ENCODE results near the gene TCF25.

GRCh38 chr16:89949756-89950155 is 76.4 kb downstream of the TCF25 start:
- TF ChIP-seq ATF1 (CRISPR knock-in tag; IDR thresholded peaks at IDR 0.05) = no peak
- no peak for TF ChIP-seq GABPB1 (CRISPR knock-in tag; IDR thresholded peaks at IDR 0.05)
- TF ChIP-seq AFF4 (CRISPR knock-in tag; IDR thresholded peaks at IDR 0.05; ENCODE audit: borderline replicate concordance) = no peak
- TF ChIP-seq NFYB (CRISPR knock-in tag; conservative IDR thresholded peaks at IDR 0.05; ENCODE audit: low read depth) = no peak
- TF ChIP-seq MAX (CRISPR knock-in tag; IDR thresholded peaks at IDR 0.05) = no peak
- no peak for TF ChIP-seq CTCF (IDR thresholded peaks at IDR 0.05)
- no peak for TF ChIP-seq ZNF425 (CRISPR knock-in tag; conservative IDR thresholded peaks at IDR 0.05)
- TF ChIP-seq ATF2 (CRISPR knock-in tag; IDR thresholded peaks at IDR 0.05; ENCODE audit: borderline replicate concordance, low read depth) = no peak
- TF ChIP-seq IRF2 (CRISPR knock-in tag; IDR thresholded peaks at IDR 0.05; ENCODE audit: borderline replicate concordance, low read depth) = no peak
- no peak for TF ChIP-seq CREM (CRISPR knock-in tag; IDR thresholded peaks at IDR 0.05)
